ENCODE results near the gene SLC25A45.

The SLC25A45 gene

DNA sequence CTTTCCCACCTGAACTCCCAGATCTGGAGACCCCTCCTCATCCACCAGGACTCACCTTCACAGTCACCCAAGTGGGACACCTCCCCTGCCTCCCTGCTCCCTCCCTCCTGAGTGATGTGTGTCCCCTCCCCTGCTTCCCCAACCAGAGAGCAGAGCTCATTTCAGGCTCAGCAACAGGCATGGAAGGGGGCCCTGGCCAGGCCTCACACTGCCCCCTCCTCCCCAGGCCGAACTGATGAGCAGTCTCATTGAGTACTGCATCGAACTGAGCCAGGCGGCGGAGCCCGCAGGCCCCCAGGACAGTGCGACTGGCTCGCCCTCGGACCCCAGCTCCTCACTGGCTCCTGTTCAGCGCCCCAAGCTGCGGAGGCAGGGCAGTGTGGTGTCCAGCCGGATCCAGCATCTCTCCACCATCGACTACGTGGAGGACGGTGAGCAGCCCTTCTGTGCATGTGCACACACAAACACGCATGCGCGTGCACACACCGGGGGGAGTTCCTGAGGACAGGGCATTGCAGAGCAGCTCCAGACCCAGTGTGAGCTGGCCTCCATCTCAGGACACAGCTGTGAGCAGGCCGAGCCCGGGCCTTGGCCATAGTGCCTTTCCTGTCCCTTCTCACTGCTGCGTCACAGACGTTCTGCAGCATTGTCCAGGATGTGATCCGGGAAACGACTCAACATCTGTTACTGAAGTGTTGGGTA lies 22.3 kb upstream of the SLC25A45 start:
- DNase-seq = no peak

- DNase-seq = no peak
Measured at GRCh38 chr11:65404210-65404609, 21.8 kb upstream of the SLC25A45 start.

DNA sequence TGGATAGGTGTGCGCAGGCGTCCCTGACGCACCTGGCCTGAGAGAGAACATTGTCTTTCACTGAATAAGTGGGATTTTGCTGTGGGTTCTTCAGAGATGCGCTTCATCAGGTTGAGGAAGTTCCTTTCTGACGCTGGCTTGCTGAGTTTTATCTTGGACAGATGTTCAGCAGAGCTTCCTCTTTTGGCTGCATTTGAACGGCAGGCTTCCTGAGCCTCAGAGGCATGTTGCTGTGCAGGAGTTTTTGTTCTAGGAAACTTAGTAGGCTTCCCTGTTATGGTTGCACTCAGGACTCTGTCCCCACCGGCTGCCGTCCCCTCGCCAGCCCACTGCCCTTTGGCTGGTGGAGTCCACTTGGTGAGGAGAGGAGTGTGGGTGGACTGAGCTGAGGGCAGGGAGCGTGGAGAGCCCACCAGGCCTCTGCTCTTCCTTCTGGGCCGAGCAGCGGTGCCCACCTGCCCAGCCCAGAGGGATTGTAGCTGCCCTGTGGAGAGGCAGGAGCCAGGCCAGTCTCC lies 21.2 kb upstream of the SLC25A45 start:
- DNase-seq = no peak

- DNase-seq = no peak
Measured at GRCh38 chr11:65402790-65403189, 20.3 kb upstream of the SLC25A45 start.

DNA sequence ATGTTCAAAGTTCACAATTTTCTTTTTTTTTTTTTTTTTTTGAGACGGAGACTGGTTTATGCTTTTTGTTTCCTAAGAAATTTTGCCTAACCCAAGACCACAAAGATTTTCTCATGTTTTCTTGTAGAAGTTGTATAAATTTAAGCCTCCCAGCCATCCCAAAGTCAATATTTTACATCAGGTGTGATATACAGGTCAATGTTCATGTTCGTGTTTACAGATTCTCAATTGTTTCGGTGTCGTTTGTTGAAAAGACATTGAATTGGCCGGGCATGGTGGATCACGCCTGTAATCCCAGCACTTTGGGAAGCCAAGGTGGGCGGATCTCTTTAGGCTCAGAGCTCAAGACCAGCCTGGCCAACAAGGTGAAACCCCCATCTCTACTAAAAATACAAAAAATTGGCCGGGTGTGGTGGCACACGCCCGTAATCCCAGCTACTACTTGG lies 19.4 kb upstream of the SLC25A45 start:
- no peak for DNase-seq

DNA sequence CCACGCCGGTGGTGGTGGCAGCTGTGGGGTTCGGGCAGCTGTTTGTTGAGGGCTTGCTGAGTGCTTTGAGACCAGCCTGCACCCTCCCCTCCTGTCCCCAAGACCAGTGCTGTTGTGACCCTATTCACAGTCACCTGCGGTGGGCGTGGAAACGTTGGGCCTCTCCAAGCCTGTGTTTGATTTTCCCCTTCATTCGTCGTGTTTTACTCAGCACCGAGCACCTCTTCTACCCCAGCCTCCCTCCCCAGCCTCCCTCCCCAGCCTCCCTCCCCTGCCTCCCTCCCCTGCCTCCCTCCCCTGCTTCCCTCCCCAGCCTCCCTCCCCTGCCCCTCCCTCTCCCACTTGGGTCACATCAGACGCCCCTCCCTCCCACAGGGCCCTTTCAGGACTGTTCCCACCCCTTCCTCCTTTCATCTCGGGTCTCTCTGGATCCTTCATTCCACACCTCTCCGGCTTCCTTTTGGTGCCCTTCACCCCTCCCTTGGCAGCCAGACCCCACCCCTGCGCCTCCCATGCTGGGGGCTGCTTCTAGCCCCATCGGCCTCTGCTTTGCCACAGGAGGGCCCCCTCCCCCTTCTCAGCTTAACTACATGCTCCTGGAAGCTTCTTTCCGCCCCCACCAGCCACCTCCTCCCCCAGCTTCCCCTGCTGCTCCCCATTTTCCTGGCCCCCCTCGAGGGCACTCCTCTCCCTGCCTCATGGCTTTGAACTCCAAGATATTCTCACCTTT lies 18.8 kb upstream of the SLC25A45 start:
- DNase-seq = no peak

- no peak for DNase-seq
Measured at GRCh38 chr11:65400307-65401072, 18.0 kb upstream of the SLC25A45 start.

DNA sequence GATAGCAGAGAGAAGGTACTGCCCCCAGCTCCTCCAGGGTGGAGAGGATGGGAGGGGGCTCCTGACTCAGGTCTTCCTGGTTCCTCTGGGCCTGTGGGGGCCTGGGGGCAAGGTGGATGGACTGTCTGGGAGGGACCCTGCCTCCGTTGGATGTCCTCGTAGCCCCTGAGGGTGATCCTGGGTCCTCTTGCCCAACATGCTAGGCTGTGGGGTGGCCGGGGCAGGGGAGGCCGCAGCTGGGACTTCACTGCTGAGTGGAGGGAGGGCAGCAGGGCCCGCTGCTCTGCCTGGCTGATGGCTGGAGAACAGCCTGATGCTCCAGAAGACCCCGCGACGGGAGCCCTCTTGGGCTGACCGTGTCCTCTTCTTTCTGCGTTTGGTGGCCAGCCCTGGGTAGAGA lies 17.4 kb upstream of the SLC25A45 start:
- no peak for DNase-seq

GRCh38 chr11:65399249-65399648 lies 16.8 kb upstream of the SLC25A45 start:
- DNase-seq = no peak

GRCh38 chr11:65398362-65398910 lies 16.0 kb upstream of the SLC25A45 start:
- DNase-seq = no peak

DNA sequence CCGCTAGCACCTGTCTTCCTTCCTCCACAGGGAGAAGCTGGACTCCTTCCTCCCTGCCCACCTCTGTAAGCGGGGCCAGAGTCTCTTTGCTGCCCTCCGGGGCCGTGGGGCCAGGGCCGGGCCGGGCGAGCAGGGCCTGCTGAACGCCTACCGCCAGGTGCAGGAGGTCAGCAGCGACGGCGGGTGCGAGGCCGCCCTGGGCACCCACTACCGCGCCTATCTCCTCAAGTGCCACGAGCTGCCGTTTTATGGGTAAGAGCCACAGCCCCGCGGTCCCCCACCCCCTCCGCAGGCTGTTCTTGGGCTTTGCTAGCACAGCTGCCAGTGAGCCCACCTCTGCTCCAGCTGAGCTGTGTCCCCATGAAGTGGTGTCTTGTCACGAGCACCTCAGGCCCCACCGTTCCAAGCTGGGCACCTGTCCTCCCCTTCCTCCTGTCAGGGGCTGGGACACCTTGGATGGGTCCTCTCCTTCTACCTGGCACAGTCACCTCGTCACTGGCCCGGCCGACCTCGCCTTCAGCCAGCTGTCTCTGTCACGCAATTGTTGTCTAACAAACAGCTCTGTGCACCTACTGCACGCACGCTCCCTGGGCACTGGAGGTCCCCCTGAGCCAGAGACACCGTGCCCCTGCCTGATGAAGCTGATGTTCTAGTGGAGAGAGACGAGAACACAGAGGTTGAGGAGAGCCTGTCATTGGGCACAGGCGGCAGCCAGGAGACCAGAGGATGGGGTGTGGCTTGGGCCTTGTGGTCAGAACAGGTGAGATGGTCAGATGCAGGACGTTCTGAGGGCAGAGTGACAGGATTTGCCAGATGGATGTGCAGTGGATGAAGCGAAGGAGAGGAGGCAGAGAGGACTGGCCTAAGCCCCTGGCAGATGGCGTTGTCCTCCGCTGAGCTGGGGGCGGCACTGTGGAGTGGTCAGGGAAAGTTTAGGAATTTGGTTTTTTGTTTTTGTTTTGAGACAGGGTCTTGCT lies 14.6 kb upstream of the SLC25A45 start:
- DNase-seq = no peak

- no peak for DNase-seq
Measured at GRCh38 chr11:65395961-65396530, 13.6 kb upstream of the SLC25A45 start.

DNA sequence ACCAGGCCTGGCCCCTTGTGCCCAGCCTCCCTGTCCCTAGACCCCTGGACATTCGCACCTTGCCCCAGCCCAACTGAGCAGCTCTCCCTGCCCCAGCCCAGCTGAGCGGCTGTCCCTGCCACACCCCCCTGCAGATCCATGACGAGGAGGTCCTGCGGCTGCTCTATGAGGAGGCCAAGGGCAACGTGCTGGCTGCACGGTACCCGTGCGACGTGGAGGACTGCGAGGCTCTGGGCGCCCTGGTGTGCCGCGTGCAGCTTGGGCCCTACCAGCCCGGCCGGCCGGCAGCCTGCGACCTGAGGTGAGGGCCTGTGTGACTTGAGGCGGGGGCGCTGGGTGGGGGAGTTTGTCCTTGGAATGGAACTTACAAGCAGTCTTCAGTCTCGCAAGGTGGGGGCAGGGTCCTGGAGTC lies 11.7 kb upstream of the SLC25A45 start:
- no peak for DNase-seq

DNA sequence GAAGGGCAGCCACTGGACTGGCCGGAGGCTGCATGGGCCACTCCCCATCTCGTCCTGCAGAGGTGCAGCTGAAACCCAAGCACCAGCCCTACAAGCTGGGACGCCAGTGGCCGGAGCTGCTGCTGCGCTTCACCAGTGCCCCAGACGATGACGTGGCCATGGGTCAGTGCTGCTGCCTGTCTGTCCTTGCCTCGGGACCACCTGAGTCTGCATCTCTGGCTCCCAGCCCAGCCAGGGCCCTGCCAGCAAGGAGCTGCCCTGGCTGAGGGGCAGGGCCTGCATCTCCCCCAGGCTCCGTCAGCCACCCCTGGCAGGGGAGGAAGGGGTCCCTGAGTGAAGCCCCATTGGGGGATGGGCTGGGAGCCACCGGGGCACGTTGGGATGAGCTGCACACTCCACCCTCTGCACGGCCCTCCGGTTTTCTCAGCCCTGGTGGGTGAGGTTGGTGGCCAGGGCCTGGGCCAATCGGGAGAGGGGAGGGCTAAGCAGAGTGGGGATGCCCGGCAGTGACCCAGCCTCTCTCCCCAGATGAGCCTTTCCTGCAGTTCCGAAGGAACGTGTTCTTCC lies 11.2 kb upstream of the SLC25A45 start:
- DNase-seq = no peak

DNA sequence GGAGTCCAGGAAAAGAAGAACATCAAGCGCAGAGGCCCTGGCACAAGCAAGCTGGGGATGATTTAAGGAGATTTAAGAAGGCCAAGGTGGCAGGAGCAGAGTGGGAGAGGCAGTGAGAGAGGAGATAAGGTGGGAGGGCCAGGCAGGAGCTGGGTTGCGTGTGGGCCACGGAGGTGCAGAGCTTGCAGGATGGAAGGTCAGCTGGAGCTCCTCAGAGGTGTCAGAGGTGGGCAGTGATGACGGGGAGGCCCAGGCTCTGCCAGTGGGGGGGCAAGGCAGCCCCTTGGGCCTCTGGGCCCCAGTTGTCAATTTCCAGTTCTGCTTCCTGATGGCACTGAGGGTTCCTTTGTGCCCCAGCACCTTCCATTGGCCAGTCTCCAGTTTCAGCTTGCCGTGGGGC lies 10.5 kb upstream of the SLC25A45 start:
- DNase-seq = no peak

DNA sequence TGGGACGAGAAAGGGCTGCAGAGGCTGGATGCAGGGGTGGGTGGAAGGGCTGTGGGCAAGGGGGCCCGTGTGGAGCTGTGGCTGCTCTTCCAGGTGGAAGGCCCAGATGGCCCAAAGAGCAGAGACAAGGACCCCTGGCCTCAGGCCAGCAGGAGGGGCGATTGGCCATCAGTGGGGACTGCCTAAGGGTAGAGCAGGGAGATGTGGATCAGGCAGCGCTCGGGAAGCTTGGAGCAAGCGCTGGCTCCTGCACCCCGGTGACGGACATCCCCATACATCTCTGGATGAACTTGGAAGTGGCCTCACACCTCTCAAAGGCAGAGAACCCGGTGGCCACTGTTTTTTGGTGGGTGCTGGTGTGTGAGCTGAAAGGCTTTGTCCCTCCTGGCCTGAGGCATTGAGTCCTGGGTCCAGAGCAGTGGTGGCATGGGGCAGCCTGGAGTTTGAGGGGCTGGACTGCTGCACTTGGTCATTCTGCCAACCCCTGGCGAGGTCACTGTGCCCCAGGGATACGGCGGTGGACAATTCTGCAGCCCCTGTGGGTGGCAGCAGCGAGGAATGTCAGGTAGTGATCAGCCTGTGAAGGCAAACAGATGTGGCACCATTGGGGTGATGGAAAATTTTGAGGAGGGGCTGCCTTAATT lies 9.9 kb upstream of the SLC25A45 start:
- no peak for DNase-seq

- no peak for DNase-seq
Measured at GRCh38 chr11:65390996-65391395, 8.6 kb upstream of the SLC25A45 start.

DNA sequence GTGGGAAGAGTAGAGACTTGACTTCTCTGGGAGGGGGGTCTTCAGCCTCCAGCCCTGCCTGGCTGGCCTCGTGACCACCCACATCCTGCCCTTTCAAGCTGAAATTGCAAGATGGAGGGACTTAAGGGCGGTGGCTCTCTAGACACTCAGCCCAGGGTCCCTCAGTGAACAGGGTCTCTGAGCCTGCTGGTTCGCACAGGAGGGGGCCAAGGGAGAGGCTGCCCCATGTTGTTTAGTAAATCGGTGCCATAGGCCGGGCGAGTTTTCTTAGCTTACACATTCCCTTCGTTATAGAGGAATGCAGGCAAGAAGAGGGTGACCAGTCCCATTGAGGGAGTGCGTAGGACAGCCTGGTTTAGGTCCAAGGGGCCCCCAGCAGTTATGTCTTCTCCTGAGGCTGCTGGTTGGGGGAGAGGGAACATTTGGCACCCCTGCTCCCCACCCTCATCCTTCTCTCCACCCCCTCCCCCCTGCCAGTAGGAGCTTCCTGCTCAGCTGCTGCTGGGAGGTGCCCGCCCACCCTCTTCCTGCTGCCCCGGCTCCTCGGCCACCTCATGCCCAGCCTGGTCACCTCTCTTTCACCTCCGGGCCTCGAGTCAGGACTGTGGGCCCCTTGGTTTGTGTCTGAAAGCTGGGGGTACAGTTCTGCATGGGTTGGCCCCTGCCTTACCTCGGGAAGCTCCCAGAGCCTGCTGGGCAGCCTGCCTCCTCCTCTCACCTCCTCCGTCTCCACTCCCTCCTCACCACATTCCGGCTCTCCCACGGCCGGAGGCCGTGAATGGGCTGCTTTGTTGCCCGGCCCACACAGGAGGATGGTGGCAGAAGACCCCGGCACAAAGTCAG lies 7.9 kb upstream of the SLC25A45 start:
- DNase-seq = no peak

GRCh38 chr11:65389294-65389980 lies 7.0 kb upstream of the SLC25A45 start:
- no peak for DNase-seq
